ENCODE data around the gene TOR1B.
"Not testable (repeated sequence)": the region's sequence is repeated elsewhere in the genome, so short reads cannot be mapped to it uniquely, and the experiment has no call there.

DNA sequence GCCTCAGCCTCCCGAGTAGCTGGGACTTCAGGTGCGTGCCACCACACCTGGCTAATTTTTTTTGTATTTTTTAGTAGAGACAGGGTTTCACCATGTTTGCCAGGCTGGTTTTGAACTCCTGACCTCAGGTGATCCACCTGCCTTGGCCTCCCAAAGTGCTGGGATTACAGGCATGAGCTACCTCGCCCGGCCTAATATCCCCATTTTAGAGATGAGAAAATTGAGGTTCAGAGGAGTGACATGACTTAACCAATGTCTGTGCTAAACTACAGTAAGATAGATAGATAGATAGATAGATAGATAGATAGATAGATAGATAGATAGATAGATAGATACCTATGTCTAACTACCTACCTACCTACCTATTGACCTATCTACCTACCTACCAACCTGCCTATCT lies 26.9 kb upstream of the TOR1B start:
- TF ChIP-seq, protein P1, sequence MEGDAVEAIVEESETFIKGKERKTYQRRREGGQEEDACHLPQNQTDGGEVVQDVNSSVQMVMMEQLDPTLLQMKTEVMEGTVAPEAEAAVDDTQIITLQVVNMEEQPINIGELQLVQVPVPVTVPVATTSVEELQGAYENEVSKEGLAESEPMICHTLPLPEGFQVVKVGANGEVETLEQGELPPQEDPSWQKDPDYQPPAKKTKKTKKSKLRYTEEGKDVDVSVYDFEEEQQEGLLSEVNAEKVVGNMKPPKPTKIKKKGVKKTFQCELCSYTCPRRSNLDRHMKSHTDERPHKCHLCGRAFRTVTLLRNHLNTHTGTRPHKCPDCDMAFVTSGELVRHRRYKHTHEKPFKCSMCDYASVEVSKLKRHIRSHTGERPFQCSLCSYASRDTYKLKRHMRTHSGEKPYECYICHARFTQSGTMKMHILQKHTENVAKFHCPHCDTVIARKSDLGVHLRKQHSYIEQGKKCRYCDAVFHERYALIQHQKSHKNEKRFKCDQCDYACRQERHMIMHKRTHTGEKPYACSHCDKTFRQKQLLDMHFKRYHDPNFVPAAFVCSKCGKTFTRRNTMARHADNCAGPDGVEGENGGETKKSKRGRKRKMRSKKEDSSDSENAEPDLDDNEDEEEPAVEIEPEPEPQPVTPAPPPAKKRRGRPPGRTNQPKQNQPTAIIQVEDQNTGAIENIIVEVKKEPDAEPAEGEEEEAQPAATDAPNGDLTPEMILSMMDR (conservative IDR thresholded peaks at IDR 0.05; ENCODE audit: low read depth, low read length) = not testable (repeated sequence)
- TF ChIP-seq RAD21 (IDR thresholded peaks at IDR 0.05; ENCODE audit: low read length); MAFK (IDR thresholded peaks at IDR 0.05; ENCODE audit: low read depth, low read length); CEBPB (IDR thresholded peaks at IDR 0.05; ENCODE audit: low read depth, low read length); USF2 (IDR thresholded peaks at IDR 0.05; ENCODE audit: low read depth, low read length): not testable (repeated sequence)

All from IMR-90 (cell line).